NCI-H526 treated with DMSO at 0.1 percent for 48 hours (cell line): ENCODE measurements around the gene MERTK.

Experiments
- DNase-seq: peaks from one replicate; lab custom pipeline; 2025; lab: John Stamatoyannopoulos, UW

MERTK gene

DNA sequence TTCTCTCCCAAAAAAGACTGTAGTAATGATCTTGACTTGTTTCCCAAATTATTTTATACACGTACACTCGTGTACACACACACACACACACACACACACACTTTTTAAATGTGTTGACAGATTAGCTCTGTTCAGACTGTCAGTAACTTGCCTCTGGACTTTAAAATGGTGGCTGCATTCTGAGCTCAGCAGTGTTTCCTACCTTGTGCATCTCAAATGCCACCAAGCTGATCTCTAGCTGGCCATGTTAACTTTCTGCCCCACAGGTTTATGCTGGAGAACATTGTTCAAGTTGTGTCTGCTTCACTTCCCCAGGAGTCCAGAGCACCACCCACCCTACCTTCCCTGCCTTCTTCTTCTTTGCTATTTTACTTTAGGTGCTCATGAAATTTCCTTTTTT is 83.3 kb downstream of the MERTK start:
- no peak for DNase-seq

DNA sequence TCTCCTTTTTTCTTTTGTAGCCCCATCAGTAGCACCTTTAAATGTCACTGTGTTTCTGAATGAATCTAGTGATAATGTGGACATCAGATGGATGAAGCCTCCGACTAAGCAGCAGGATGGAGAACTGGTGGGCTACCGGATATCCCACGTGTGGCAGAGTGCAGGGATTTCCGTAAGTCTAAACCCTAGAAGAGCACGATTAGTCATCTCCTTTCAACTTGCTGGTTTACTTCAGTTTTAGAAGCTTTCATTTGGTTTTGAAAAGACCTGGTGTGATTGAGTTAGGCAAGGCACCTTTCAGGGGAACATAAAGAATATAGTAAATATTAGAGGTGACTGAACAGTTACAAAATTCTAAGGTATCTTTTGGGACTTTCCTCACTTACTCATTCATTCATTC is 84.4 kb downstream of the MERTK start:
- DNase-seq: no peak

DNA sequence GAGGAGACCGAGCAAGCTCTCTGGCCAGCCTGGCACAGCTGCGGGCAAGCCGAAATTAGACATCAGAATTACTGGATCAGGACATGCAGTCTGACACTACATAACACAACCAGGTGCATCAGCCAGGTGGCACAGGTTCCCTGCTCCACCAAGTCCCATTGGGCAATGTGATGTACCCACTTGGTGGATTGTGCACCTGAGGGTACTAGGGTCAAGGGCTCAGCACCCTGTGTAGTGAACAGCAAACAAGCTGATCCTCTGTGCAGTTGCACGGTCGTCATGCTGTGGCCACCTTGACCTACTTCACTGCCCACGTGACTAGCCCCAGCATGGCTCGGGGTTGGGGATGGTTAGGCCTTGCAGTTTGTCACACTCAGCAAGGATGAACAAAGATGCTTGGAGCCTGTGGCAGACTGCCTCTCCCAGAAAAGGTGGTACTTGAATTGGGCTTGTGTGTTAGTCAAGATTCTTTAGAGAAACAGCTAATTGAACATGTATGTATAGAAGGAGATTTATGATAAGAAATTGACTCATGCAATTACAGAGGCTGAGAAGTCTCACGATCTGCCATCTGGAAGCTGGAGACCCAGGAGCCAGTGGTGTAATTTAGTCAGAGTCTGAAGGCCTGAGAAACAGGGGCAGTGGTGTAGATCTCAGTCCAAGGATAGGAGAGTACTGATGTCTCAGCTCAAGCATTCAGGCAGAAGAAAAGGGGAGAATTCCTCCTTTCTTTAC is 85.2 kb downstream of the MERTK start:
- no peak for DNase-seq

DNA sequence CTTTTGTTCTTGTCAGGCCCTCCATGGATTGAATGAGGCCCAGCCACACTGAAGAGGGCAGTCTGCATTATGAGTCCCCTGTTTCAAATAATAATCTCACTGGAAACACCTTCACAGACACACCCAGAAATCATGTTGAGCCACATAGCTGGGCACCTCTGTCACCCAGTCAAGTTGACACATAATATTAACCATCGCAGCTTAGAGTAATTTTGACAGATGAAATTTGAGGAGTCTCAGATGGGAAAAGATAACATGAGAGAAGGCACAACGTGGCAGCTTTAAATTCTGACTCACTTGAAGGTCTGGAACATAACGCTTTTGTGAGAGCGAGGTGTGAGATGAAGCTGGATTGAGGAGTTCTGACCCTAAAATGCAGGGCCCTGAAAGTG is 85.8 kb downstream of the MERTK start:
- DNase-seq: no peak

DNA sequence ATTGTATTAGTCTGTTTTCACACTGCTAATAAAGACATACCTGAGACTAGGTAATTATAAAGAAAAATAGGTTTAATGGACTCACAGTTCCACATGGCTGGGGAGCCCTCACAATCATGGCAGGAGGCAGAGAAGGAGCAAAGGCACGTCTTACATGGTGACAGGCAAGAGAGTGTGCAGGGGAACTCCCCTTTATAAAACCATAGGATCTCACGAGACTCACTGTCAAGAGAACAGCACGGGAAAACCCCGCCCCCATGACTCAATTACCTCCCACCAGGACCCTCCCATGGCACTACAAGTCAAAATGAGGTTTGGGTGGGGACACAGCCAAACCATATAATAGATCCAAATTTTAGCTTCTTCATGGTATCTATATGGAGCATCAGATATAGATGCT is 87.1 kb downstream of the MERTK start:
- DNase-seq: no peak

DNA sequence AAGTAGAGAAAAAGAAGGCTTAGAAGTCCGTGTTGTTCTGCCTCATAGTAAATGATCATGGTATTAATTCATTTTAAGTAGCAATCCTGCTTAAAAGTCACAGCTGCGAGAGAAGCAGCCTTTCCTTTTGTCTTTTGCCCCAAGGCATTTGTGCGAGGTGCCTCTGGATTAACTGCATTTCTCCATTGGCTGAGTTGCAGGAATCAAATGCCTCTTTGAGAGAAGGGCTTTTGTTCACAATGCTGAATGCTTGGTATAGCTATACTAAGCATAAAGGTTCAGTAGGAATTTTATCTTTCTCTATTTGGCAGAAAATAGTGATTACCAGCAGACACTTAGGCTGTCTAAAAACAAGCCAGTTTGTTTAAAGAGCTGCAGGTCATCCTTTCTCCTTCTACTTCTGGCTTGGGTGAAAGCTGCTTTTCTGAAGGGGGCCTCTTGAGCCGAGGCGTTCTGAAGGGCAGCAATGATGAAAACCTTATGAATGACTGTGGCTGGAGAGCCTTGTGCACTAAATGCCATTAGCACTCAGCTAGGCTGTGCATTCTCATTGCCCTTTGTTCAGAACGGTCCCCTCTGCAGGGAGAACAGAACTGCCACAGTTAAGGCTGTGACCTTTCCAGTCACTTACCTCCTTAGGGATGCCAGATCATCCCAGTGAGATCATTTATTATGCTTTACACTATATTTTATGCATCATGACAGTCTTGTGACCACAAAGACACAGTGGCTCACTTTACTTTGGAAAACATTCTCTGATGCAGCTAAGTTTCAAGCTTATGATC is 87.9 kb downstream of the MERTK start:
- no peak for DNase-seq

DNA sequence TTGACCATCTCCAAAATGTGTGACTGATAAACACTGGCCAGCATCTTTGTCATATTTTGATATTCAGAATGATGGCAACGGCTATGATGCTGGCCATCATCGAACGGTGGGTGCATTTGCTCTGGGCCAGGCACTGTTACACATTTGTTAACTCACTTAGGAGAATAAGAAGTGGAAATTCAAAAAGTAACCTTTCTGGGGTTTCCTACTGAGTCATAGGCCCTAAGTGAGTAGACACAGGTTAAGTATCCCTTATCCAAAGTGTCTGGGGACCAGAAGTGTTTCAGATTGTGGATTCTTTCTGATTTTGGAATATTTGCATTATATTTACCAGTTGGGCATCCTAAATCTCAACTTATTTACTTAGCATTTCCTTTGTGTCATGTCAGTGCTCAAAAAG is 92.0 kb downstream of the MERTK start:
- DNase-seq: no peak

DNA sequence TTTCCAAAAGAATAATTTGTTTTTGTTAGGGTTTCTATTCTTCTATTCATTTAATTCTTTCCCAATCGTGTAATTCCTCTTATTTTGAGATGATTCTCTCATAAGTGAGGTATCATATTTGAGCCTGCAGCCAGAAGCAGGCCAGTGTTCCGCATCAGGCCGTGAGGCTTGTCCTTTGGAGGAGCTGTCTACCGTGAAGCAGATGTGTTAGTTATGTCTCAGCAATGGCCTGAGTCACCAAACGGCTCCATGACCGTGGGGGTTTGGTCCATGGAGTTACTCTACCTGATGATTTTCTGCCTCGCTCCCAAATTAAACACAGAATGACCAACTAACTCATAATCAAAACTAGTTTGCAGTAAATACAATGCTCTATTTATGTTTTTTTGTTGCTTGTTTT is 92.4 kb downstream of the MERTK start:
- DNase-seq: no peak

DNA sequence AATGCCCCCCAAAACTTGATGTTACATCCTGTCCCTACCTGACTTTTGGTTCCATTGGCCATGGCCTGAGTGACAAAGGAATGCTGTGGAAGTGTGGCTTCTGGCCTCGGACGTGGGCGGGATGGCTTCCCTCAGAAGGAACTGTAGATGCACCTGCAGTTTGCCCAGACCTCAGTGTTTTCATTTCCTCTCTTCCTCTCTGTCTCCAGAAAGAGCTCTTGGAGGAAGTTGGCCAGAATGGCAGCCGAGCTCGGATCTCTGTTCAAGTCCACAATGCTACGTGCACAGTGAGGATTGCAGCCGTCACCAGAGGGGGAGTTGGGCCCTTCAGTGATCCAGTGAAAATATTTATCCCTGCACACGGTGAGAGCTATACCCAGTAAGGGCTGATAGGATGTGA is 95.6 kb downstream of the MERTK start:
- no peak for DNase-seq

DNA sequence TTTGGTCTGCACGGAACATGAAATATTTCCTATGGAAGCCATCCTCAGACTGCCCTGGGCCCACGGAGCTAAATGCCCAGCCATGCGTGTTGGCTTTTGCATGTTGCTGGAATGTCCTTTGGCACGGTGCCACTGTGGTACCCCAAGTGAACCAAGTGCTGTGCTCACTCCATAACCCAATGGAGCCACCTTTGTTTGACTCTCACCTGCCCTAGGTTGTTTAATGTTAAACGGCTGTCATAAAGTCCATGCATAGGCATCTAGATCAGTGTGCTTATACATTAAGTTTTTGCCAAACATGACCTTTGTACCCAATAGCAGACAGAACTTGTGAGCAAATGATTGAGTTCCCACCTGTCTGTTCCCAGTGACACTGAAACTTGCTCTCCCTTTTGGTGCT is 96.7 kb downstream of the MERTK start:
- DNase-seq: no peak

DNA sequence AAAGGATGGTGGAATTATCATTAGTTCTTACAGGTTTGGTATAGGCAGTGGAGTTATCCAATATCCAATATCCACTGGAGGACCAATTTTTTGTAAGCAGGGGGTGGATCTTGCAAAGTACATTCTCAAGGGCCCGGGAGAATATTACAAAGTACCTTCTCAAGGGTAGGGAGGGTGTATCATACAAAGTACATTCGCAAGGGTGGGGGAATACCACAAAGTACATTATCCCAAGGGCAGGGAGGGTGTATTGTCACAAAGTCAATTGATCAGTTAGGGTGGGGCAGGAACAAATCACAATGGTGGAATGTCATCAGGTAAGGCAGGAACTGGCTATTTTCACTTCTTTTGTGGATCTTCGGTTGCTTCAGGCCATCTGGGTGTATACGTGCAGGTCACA is 101.4 kb downstream of the MERTK start:
- DNase-seq: no peak

DNA sequence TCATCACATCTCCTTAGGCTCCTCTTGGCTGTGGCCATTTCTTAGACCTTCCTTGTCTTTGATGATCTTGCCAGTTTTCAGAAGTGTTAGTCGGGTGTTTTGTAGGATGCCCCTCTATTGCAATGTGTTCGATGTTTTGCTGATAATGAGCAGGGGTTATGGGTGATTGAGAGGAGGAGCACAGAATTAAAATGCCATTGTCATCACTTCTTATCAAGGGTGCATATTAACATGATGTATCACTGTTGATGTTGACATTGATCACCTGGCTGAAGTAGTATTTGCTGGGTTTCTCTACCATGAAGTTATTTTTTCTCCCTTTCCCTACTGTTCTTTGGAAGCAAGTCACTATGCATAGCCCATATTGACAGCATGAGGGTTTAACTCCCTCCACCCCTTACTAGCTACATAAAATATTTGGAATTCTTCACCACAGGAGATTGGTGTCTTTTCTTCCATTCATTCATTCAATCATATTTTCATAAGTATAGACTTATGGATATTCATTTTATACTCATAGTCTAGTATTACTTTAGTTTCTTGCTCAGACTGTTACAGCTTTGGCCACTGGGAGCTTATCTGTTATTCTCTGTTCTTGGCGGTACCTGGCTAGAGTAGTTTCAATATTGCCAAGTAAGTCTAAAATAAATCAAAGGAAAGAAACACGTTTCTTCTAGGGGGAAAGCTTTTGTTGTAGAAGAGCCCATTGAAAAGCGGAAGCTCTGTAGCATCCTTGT is 102.2 kb downstream of the MERTK start:
- no peak for DNase-seq

DNA sequence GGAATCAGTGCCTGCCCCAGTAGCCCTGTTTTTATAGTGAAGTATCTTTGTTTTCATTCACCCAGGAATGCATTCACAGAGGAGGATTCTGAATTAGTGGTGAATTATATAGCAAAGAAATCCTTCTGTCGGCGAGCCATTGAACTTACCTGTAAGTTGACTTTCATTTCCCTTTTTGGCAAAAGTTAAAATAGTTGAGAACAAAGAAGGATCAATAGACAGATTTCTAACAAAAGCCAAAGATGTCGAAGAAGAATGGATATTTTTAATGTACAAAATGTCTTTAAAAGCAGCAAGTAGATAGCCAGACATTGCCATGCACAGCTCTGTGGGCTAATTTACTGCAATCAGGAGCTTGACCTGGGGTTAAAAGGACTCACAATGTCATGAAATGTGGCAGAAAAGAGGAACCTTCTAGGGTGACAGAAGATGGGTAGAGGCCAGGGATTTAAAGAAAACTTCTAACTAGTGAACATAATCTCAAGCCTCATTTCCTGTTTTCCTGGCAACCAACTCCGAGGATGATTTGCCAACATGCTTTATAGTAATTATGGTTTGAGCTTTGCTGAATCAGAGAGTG is 102.8 kb downstream of the MERTK start:
- DNase-seq: no peak

DNA sequence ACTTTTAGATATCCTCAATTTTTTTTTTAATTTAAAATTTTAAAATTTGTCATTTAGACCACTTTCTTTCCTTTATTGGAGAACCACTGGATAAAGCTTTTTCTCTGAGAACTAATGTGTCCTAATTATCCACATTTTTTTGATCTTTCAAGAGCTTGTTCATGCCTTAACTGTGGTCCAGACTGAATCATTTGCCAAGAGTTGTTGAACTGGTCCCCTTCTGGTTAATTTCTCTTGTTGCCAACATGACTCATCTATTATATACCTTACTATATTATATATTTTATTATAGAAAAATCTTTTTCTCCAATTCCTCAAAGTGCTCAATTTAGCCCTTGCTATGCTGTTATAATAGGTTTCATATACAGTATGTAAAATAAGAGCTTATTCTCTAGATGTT is 103.5 kb downstream of the MERTK start:
- DNase-seq: no peak

DNA sequence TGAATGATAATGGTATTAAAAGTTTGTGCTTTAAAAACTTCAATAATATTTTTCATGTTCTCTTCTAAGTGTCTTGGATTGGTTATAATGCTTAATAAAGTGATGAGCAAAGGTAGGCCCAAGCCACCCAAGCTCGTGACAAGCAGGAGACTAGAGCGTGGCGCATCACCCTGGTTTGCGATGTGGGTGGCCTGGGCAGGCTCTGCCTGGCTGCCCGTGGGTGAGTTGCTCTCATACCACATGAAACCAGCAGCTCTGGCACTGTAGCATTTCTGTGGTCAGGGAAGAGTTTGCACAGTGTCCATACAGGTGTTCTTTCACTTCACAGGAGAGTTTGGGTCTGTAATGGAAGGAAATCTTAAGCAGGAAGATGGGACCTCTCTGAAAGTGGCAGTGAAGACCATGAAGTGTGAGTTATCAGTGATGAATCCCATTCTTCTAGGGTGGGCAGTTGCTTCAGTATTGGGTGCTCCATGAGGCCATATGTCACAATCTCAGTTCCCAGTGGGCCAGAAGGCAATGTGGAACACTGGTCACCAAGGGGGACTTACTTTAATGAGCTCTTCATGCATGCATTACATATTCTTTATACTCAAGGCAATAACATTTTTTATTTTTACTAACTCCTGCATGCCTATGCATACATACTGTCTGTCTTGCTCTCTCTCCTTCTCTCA is 105.3 kb downstream of the MERTK start:
- DNase-seq: no peak

DNA sequence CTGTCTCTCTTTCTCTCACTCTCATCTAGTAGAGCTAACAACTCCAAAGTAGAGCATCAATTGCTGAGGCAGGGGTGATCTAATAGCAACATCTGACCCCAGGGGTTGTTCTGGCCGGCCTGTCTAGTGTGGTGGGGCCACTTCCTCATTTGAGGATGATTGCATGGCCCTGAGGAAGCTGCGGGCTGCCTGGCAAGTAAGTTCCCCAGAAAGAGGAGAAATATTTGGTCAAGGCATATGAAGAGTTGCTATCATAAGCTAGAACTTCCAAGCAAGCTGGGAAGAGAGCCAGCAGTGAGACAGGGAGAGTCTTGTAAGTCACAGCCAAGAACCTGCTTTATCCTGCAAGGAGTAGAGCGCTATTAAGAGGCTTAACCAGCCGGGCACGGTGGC is 105.8 kb downstream of the MERTK start:
- no peak for DNase-seq

DNA sequence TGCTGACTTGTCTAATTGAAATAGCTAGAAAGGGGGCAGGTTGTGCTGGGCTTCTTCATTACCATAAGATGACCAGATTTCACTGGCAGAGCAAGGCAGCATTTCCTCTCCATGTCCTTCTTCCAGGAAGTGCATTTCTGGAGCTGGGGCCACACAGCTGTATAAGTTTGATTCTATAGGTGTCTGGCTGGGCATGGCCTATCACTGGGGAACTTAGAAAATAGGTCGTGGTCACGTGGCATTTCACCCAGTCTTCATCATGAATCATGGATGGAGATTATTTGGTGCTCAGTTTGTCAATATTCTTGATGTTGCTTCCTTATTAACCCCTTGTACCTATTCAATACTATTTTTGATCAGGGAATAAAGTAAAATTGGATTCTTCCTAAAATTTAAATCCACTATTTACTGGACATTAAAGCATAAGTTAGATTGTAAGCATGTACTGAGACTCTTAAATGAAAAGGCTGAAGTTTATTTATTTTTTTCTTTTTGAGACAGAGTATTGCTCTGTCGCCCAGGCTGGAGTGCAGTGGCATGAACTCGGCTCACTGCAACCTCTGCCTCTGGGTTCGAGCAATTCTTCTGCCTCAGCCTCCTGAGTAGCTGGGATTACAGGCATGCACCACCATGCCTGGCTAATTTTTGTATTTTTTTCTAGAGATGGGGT is 107.1 kb downstream of the MERTK start:
- DNase-seq: no peak

DNA sequence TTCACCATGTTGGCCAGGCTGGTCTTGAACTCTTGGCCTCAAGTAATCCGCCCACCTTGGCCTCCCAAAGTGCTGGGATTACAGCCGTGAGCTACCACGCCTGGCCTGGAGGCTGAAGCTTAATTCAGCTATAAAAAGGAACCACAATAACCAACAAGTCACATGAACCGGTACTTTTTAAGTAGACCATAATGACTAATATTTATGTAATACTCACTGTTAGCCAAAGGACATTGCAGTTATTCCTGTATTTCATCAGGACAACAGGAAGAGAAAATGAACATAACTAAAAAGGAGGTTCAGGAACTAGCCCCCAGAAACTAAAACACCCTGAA is 107.6 kb downstream of the MERTK start:
- DNase-seq: no peak

DNA sequence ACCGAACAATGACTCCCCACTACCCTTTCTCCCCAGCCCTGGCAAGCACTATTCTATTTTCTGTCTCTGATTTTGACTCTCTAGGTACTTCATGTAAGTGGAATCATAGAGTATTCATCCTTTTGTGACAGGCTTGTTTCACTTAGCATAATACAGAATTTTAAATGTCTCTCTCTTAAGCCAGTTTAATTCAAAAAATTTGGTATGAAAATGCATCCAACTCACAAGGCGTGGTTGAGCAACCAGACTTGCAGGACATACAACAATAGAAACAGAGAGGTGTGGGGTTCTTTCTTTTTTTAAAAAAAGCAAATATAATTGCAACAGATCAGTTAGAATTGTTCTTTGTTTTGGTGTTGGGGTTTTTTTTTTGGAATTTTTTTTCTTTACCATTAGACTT is 109.1 kb downstream of the MERTK start:
- no peak for DNase-seq

DNA sequence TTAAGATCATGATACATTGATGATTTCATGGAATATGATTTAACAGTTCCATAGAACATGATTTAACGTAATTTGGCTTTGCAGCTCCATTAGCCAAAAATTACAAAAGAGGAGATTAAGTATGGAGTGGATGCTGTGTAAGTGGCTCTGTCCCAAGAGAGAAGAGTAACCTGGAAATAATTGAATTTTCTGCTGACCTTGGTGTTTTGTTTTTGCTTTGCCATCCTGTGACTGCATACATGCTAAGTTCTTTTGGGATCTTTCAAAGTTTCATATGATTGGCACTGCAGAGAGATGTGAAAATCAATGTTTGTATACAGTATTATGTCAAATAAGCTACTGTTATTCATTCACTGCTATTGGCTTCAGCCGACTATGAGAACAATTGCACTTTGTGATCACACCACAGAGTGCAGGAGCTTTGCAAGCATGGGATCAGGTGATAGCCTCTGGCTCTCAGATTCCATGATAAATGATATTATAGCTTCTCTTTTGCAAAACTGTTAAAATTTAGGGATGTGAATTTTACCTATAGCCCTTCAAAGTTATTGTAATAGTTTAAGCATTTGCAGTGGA is 110.6 kb downstream of the MERTK start:
- no peak for DNase-seq

DNA sequence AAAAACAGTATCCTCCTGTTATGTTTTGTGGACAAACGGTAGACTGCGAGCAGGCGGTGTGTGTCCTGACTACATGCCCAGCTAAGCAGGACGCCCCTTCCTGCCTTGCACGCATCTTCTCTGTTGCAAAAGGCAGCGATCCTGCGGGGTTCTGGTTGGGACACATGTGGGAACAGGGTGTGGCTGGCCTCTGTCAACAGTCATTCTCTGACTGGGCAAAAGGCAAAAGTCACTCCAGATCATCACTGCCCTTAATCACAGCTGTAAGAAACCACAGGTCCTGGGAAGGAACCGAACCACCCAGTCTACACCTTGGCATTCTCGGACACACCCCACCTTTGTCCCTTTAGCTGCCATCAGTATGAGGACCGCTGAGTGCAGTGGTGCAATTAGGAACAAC is 112.3 kb downstream of the MERTK start:
- DNase-seq: no peak
